B cell (primary cell): ENCODE measurements around the gene TRMT10B. TPM values are rescaled to one million over a fixed set of nuclear protein-coding genes. Genes with fewer than 3 reads are reported as not detected.
"Not testable (repeated sequence)": the region's sequence is repeated elsewhere in the genome, so short reads cannot be mapped to it uniquely, and the experiment has no call there.

Source experiments
- ATAC-seq: fragments of 200-7000 bp; cut with Tn5 transposase; one replicate; pipeline ENCODE4 v1.10.0; 2021; ENCODE audit warnings: low read depth, mild to moderate bottlenecking, moderate number of reproducible peaks, moderate library complexity
- CTCF ChIA-PET: fragments of 350-600 bp; sonication (Branson Sonifier 250); formaldehyde crosslinking; loops from one replicate; lab custom pipeline; 2021; ENCODE audit warnings: antibody characterized with exemption, inconsistent platforms; lab: Charles Lee
- POLR2A ChIA-PET: fragments of 350-600 bp; sonication (Branson Sonifier 250); formaldehyde crosslinking; loops from one replicate; lab custom pipeline; 2021; ENCODE audit warnings: antibody characterized with exemption; lab: Charles Lee
- DNase-seq: peaks from one replicate; pipeline ENCODE4 v3.0.0; 2013
- H2AFZ ChIP-seq: 2 replicates; pipeline ENCODE4 v1.6.1; 2012; ENCODE audit warnings: mild to moderate bottlenecking, low read depth, low read length; ENCODE audit not compliant: insufficient read depth, poor library complexity, severe bottlenecking
- H3K27ac ChIP-seq, 2 donors: 1 replicate in 1 of 2; 2 replicates in 1 of 2; pipeline ENCODE4 v1.5.1; 2012 to 2013; ENCODE audit warnings: low read length in 2 of 2, mild to moderate bottlenecking in 2 of 2, moderate library complexity in 1 of 2
- H3K27me3 ChIP-seq, 4 experiments: fragments of 200-600 bp in 1 of 4; sonication (generic) in 1 of 4; replicated peaks in 1 of 4; 1 replicate in 2 of 4; 2 replicates in 2 of 4; pipeline versions ENCODE4 v1.6.1 to v1.7.0; 2013 to 2016; ENCODE audit warnings: low read length in 3 of 4, mild to moderate bottlenecking in 2 of 4, mixed read lengths in 1 of 4, moderate library complexity in 1 of 4; ENCODE audit not compliant: insufficient read depth in 4 of 4, control insufficient read depth in 3 of 4; ENCODE audit errors: control extremely low read depth in 1 of 4
- H3K36me3 ChIP-seq, 2 experiments: replicated peaks in 1 of 2; 1 replicate in 1 of 2; 2 replicates in 1 of 2; pipeline versions ENCODE4 v1.6.1 to v1.7.1; 2013; ENCODE audit warnings: low read length in 1 of 2; ENCODE audit not compliant: insufficient read depth in 2 of 2, control insufficient read depth in 1 of 2; ENCODE audit errors: control extremely low read depth in 1 of 2, extremely low read depth in 1 of 2
- H3K4me1 ChIP-seq, 2 donors: fragments of 200-600 bp in 1 of 2; sonication (generic) in 1 of 2; 1 replicate in 1 of 2; 2 replicates in 1 of 2; pipeline versions ENCODE4 v1.5.1 to v1.6.1; 2013 to 2017; ENCODE audit warnings: low read length in 2 of 2; ENCODE audit not compliant: control insufficient read depth in 2 of 2, insufficient read depth in 2 of 2
- H3K4me2 ChIP-seq: replicated peaks from 2 replicates; pipeline ENCODE3; 2012; ENCODE audit warnings: mild to moderate bottlenecking, low read depth, low read length; ENCODE audit not compliant: poor library complexity, severe bottlenecking
- H3K4me3 ChIP-seq, 5 experiments: fragments of 200-600 bp in 1 of 5; sonication (generic) in 1 of 5; 1 replicate in 3 of 5; 2 replicates in 2 of 5; pipeline versions ENCODE4 v1.5.1 to v1.7.0; 2011 to 2016; ENCODE audit warnings: low read length in 4 of 5, mild to moderate bottlenecking in 4 of 5, low read depth in 2 of 5, control low read depth in 1 of 5, moderate library complexity in 1 of 5; ENCODE audit not compliant: insufficient read depth in 1 of 5; ENCODE audit errors: control extremely low read depth in 1 of 5, extremely low read depth in 1 of 5
- H3K79me2 ChIP-seq: fragments of 200-600 bp; sonication (generic); one replicate; pipeline ENCODE4 v1.6.0; 2016; ENCODE audit warnings: low read length; ENCODE audit not compliant: control insufficient read depth, insufficient read depth
- H3K9ac ChIP-seq: fragments of 200-600 bp; sonication (generic); 2 replicates; pipeline ENCODE4 v1.6.1; 2017; ENCODE audit warnings: mild to moderate bottlenecking, low read length, moderate library complexity
- H3K9me3 ChIP-seq, 3 donors: one replicate each; pipeline versions ENCODE4 v1.6.1 to v1.7.1; 2013; ENCODE audit warnings: low read length in 2 of 3; ENCODE audit not compliant: control insufficient read depth in 2 of 3, insufficient read depth in 1 of 3; ENCODE audit errors: control extremely low read depth in 1 of 3
- H4K20me1 ChIP-seq: 2 replicates; pipeline ENCODE4 v1.6.0; 2012; ENCODE audit warnings: mild to moderate bottlenecking, low read length; ENCODE audit not compliant: insufficient read depth, control insufficient read depth, poor library complexity, severe bottlenecking
- H3K27ac Mint-ChIP-seq: one replicate; pipeline ENCODE4 v1.8.0; 2021; ENCODE audit warnings: mixed read lengths
- H3K27me3 Mint-ChIP-seq: one replicate; pipeline ENCODE4 v1.8.0; 2021; ENCODE audit warnings: mixed read lengths
- H3K4me1 Mint-ChIP-seq: one replicate; pipeline ENCODE4 v1.8.0; 2021; ENCODE audit warnings: mixed read lengths
- H3K4me3 Mint-ChIP-seq: one replicate; pipeline ENCODE4 v1.8.0; 2021; ENCODE audit warnings: mixed read lengths
- H3K9me3 Mint-ChIP-seq: one replicate; pipeline ENCODE4 v1.8.0; 2022; ENCODE audit warnings: mixed read lengths; ENCODE audit not compliant: insufficient read depth
- EZH2 ChIP-seq: IDR thresholded peaks from 2 replicates; pipeline ENCODE4 v1.6.1; 2012; ENCODE audit warnings: borderline replicate concordance, low read depth, mild to moderate bottlenecking, moderate library complexity, low read length; ENCODE audit not compliant: insufficient read depth, poor library complexity, severe bottlenecking
- WGBS: methylation state at CpG from one replicate; pipeline ENCODE4 v1.1.5; 2013; ENCODE audit warnings: missing lambda C conversion rate; ENCODE audit not compliant: insufficient coverage; 5-methylcytosine and 5-hydroxymethylcytosine counted together
- intact Hi-C: fragments of 100-400 bp; cut with micrococcal nuclease; formaldehyde crosslinking; loops from one replicate; pipeline ENCODE4 v1.10.0; 2022
- polyA plus RNA-seq: library from polyadenylated mRNA; depleted of rRNA; stranded (reverse); fragments of >200 nt; gene quantifications from 2 replicates; pipeline ENCODE4 v1.2.3, GENCODE V29; 2012
- total RNA-seq, 2 donors: library from RNA; stranded (reverse); fragments of 120-200 nt in 1 of 2; gene quantifications; 1 replicate in 1 of 2; 2 replicates in 1 of 2; pipeline versions ENCODE4 v1.2.3 to v1.2.4, GENCODE V29; 2013 to 2022
- TF ChIP-seq, protein P1 (sequence below): fragments of 200-600 bp; IDR thresholded peaks from one replicate; pipeline ENCODE4 v1.8.0; 2022; ENCODE audit warnings: antibody characterized with exemption, mild to moderate bottlenecking

The TRMT10B gene
- total and polyA plus RNA-seq, 2 donors (not counting 1 experiment from before 2014, with no cell fraction given), result 18.1 to 27.8 TPM

DNA sequence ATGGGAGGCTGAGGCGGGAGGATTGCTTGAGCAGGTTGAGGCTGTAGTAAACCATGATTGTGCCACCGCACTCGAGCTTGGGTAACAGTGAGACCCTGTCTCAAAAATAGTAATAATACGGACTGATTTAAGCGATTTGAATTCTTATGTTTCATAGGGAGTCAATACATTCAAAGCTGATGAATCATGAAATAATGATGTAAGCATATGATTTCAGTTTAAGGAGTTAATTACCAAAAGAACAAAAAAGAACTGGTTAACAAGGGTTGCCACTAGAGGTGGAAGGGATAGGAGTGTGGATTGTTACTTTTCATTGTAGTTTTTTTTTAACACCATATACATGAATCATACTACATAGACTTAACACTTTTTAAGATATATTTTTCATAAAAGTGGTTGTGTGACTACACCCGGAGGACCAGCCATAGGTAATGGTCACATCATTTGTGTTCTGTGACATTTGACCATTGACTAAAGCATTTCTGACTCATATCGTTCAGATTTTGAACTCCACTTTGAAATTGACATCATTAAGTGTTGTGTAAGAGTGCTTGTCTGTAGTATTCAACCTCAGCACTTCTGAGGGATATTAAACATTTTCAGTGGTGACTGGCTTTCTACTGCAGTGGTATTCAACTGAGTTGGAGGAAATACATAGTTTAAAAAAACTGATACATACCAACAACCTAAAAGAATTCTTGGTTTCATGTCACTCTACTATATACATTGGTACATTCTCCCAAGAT, 7.0 kb downstream of the TRMT10B start:
- H3K27ac Mint-ChIP-seq, result no peak overlapping the region
- intact Hi-C loops, result no loop called here
- Histone ChIP-seq H3K9me3 (no peaks in the 10 kb centered on the region), H3K27ac (no peak overlapping the region), H3K79me2 (no peaks in the 10 kb centered on the region), H2AFZ (no peak overlapping the region), H3K4me2 (no peak overlapping the region), H3K36me3 (peaks cover 0 to 11% of the 10 kb centered on the region in 2 experiments), H3K9ac (no peak overlapping the region), H3K4me1 (no peaks in the 10 kb centered on the region), H4K20me1 (no peaks in the 10 kb centered on the region), H3K4me3 (no peak overlapping the region), H3K27me3 (no peaks in the 10 kb centered on the region)
- DNase-seq (no peak), ATAC-seq (no peak)
- no peaks in the 10 kb centered on the region for H3K9me3 Mint-ChIP-seq
- no peak overlapping the region for H3K4me3 Mint-ChIP-seq
- POLR2A ChIA-PET, result interaction anchor here (0.6 kb wide), 1 partner anchor 59 kb away, joined by 4 read pairs; no protein-coding TSS in a partner anchor
- H3K27me3 Mint-ChIP-seq, result no peaks in the 10 kb centered on the region
- CTCF ChIA-PET, result interaction anchor here (1.3 kb wide), 1 partner anchor 10 kb away, joined by 3 read pairs; no protein-coding TSS in a partner anchor
- TF ChIP-seq EZH2, result no peak
- H3K4me1 Mint-ChIP-seq, result peaks cover 2% of the 10 kb centered on the region
- WGBS, result 96% methylated on average over 5 of the region's 7 CpGs

DNA sequence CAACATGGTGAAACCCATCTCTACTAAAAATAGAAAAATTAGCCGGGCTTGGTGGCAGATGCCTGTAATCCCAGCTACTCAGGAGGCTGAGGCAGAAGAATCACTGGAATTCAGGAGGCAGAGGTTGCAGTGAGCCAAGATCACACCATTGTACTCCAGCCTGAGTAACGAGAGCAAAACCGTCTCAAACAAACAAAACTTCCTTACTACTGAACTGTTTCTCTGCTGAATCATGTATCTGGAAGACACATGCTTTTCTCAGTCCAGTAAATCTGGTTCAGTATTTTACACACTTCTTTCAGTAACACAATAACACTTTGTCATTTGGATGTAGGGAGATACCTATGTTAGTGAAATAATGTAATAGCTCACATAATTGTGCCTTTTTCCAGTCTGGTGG, 7.9 kb downstream of the TRMT10B start:
- Histone ChIP-seq H3K4me2 (no peak overlapping the region), H3K36me3 (peaks cover 0 to 11% of the 10 kb centered on the region in 2 experiments), H3K79me2 (no peaks in the 10 kb centered on the region), H2AFZ (no peak overlapping the region), H3K4me3 (no peak overlapping the region), H3K9me3 (no peaks in the 10 kb centered on the region), H3K9ac (no peak overlapping the region), H3K27me3 (no peaks in the 10 kb centered on the region), H3K4me1 (no peaks in the 10 kb centered on the region), H3K27ac (no peak overlapping the region), H4K20me1 (no peaks in the 10 kb centered on the region)
- H3K27ac Mint-ChIP-seq, result no peak overlapping the region
- H3K4me1 Mint-ChIP-seq, result peaks cover 1% of the 10 kb centered on the region
- H3K9me3 Mint-ChIP-seq, result no peaks in the 10 kb centered on the region
- ATAC-seq (no peak), DNase-seq (no peak)
- ChIA-PET CTCF (interaction anchor here (1.3 kb wide), 1 partner anchor 11 kb away, joined by 3 read pairs; no protein-coding TSS in a partner anchor), POLR2A (no interaction called here)
- WGBS, result 100% methylated on average over 2 of the region's 3 CpGs
- intact Hi-C loops, result no loop called here
- no peaks in the 10 kb centered on the region for H3K27me3 Mint-ChIP-seq
- TF ChIP-seq, protein P1, sequence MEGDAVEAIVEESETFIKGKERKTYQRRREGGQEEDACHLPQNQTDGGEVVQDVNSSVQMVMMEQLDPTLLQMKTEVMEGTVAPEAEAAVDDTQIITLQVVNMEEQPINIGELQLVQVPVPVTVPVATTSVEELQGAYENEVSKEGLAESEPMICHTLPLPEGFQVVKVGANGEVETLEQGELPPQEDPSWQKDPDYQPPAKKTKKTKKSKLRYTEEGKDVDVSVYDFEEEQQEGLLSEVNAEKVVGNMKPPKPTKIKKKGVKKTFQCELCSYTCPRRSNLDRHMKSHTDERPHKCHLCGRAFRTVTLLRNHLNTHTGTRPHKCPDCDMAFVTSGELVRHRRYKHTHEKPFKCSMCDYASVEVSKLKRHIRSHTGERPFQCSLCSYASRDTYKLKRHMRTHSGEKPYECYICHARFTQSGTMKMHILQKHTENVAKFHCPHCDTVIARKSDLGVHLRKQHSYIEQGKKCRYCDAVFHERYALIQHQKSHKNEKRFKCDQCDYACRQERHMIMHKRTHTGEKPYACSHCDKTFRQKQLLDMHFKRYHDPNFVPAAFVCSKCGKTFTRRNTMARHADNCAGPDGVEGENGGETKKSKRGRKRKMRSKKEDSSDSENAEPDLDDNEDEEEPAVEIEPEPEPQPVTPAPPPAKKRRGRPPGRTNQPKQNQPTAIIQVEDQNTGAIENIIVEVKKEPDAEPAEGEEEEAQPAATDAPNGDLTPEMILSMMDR, result no peak
- TF ChIP-seq EZH2, result no peak
- no peak overlapping the region for H3K4me3 Mint-ChIP-seq

DNA sequence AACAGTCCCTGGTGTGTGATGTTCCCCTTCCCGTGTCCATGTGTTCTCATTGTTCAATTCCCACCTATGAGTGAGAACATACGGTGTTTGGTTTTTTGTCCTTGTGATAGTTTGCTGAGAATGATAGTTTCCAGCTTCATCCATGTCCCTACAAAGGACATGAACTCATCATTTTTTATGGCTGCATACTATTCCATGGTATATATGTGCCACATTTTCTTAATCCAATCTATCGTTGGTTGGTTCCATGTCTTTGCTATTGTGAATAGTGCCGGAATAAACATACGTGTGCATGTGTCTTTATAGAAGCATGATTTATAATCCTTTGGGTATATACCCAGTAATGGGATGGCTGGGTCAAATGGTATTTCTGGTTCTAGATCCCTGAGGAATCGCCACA, 11.7 kb downstream of the TRMT10B start:
- H3K9ac ChIP-seq, DNase-seq, H3K79me2 ChIP-seq, CTCF ChIA-PET, H3K27ac Mint-ChIP-seq, ATAC-seq, H3K9me3 Mint-ChIP-seq, H3K27me3 ChIP-seq, H3K4me3 ChIP-seq, H3K4me2 ChIP-seq, H3K4me1 Mint-ChIP-seq, H2AFZ ChIP-seq, H3K9me3 ChIP-seq, H3K27me3 Mint-ChIP-seq, H3K27ac ChIP-seq, H3K4me3 Mint-ChIP-seq, H4K20me1 ChIP-seq, POLR2A ChIA-PET, intact Hi-C loops, H3K4me1 ChIP-seq: not testable (repeated sequence)
- H3K36me3 ChIP-seq, result peaks cover 0 to 21% of the 10 kb centered on the region in 2 experiments
- WGBS, result no CpG with 5 or more reads among the region's 6 CpGs
